GM12874 (cell line): Measurements from ENCODE around the gene RFX7.

Source experiments
- TF ChIP-seq, protein P1 (sequence below): IDR thresholded peaks from 2 replicates; pipeline ENCODE4 v1.5.1; 2011; ENCODE audit warnings: low read depth, mild to moderate bottlenecking, control low read depth, low read length, moderate library complexity; ENCODE audit not compliant: insufficient read depth

RFX7 gene

GRCh38 chr15:56040081-56041035, 203.3 kb downstream of the RFX7 start:
- TF ChIP-seq, protein P1, sequence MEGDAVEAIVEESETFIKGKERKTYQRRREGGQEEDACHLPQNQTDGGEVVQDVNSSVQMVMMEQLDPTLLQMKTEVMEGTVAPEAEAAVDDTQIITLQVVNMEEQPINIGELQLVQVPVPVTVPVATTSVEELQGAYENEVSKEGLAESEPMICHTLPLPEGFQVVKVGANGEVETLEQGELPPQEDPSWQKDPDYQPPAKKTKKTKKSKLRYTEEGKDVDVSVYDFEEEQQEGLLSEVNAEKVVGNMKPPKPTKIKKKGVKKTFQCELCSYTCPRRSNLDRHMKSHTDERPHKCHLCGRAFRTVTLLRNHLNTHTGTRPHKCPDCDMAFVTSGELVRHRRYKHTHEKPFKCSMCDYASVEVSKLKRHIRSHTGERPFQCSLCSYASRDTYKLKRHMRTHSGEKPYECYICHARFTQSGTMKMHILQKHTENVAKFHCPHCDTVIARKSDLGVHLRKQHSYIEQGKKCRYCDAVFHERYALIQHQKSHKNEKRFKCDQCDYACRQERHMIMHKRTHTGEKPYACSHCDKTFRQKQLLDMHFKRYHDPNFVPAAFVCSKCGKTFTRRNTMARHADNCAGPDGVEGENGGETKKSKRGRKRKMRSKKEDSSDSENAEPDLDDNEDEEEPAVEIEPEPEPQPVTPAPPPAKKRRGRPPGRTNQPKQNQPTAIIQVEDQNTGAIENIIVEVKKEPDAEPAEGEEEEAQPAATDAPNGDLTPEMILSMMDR: no peak

- TF ChIP-seq, protein P1: no peak
Measured at GRCh38 chr15:56038707-56039106, 205.0 kb downstream of the RFX7 start.

DNA sequence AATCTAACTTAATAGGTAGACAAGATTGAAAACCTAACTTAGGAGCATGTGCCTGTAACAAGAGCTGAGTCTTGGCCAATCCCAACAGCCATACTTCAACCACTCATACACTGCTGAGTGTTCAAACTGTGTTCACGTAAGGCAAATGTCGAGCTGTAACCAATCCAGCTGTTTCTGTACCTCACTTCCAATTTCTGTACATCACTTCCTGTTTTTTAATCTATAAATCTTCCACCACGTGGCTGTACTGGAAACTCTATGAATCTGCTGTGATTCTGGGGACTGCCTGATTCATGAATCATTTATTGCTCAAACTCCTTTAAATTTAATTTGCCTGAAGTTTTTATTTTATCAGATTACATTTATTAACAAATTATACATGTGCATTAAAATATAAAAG, 205.7 kb downstream of the RFX7 start:
- TF ChIP-seq, protein P1: no peak
